Ishikawa (cell line): ENCODE results near the gene EEFSEC.

Experiments used
- CEBPB ChIP-seq: IDR thresholded peaks from 2 replicates; pipeline ENCODE4 v1.6.1; 2012
- EP300 ChIP-seq: IDR thresholded peaks from 2 replicates; pipeline ENCODE4 v1.6.1; 2012; ENCODE audit warnings: borderline replicate concordance
- FOXM1 ChIP-seq: IDR thresholded peaks from 2 replicates; pipeline ENCODE4 v1.6.1; 2012; ENCODE audit warnings: low read depth, borderline replicate concordance
- NFIC ChIP-seq: IDR thresholded peaks from 2 replicates; pipeline ENCODE4 v1.6.1; 2012
- TAF1 ChIP-seq: IDR thresholded peaks from 2 replicates; pipeline ENCODE4 v1.6.1; 2012; ENCODE audit warnings: low read depth, mild to moderate bottlenecking
- TCF12 ChIP-seq: IDR thresholded peaks from 2 replicates; pipeline ENCODE4 v1.6.1; 2012; ENCODE audit warnings: low read depth
- TF ChIP-seq, protein P1 (sequence below): IDR thresholded peaks from 2 replicates; pipeline ENCODE4 v1.6.1; 2012; ENCODE audit warnings: low read depth, mild to moderate bottlenecking

DNA sequence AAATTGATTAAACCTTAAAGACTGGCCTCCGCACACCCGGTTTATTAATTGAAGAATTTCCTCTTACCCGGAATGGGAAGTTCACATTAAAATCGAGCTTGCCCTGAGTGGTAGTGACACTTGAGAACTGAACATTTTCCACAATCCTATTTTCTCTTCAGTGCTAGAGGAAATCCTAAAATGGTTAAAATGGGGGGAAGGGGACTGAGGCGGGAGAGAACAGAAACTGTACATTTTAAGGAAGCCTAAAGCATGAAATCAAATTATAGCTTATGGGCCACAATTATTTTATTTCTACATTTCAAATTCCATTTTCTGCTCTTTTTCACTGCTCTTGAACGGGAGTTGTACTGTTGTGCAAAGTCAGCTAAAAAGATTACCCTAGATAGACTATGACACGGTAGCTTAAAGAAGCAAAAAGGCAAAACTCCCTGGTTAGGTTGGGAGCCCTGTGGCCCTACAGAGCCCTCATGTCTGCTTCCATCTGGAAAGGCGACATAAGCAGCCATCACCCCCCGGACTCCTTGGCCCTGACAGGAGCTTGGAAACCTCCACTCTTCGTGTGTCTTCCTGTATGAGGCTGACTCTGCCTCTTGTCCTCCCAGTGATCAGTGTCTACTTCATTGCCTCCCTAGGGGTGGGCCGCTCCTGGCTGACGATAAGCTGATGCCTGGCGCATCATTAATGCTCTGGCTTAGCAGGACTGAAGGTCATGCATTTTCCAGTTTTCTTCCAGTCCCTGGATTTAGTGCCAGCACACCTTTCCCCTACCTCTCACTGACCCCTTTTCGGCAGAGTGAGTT lies 79.3 kb downstream of the EEFSEC start:
- TF ChIP-seq CEBPB: no peak
- no peak for TF ChIP-seq TCF12
- no peak for TF ChIP-seq TAF1
- TF ChIP-seq FOXM1: no peak
- TF ChIP-seq EP300: no peak
- no peak for TF ChIP-seq NFIC
- TF ChIP-seq, protein P1, sequence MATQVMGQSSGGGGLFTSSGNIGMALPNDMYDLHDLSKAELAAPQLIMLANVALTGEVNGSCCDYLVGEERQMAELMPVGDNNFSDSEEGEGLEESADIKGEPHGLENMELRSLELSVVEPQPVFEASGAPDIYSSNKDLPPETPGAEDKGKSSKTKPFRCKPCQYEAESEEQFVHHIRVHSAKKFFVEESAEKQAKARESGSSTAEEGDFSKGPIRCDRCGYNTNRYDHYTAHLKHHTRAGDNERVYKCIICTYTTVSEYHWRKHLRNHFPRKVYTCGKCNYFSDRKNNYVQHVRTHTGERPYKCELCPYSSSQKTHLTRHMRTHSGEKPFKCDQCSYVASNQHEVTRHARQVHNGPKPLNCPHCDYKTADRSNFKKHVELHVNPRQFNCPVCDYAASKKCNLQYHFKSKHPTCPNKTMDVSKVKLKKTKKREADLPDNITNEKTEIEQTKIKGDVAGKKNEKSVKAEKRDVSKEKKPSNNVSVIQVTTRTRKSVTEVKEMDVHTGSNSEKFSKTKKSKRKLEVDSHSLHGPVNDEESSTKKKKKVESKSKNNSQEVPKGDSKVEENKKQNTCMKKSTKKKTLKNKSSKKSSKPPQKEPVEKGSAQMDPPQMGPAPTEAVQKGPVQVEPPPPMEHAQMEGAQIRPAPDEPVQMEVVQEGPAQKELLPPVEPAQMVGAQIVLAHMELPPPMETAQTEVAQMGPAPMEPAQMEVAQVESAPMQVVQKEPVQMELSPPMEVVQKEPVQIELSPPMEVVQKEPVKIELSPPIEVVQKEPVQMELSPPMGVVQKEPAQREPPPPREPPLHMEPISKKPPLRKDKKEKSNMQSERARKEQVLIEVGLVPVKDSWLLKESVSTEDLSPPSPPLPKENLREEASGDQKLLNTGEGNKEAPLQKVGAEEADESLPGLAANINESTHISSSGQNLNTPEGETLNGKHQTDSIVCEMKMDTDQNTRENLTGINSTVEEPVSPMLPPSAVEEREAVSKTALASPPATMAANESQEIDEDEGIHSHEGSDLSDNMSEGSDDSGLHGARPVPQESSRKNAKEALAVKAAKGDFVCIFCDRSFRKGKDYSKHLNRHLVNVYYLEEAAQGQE: no peak
